ENCODE results near the gene MAB21L2.

MAB21L2 gene

GRCh38 chr4:150599547-150599946, 17.6 kb downstream of the MAB21L2 start:
- H3K4me3 ChIP-seq (ENCODE audit: low read depth, low read length), result no peak overlapping the region
- TF ChIP-seq, protein P1, sequence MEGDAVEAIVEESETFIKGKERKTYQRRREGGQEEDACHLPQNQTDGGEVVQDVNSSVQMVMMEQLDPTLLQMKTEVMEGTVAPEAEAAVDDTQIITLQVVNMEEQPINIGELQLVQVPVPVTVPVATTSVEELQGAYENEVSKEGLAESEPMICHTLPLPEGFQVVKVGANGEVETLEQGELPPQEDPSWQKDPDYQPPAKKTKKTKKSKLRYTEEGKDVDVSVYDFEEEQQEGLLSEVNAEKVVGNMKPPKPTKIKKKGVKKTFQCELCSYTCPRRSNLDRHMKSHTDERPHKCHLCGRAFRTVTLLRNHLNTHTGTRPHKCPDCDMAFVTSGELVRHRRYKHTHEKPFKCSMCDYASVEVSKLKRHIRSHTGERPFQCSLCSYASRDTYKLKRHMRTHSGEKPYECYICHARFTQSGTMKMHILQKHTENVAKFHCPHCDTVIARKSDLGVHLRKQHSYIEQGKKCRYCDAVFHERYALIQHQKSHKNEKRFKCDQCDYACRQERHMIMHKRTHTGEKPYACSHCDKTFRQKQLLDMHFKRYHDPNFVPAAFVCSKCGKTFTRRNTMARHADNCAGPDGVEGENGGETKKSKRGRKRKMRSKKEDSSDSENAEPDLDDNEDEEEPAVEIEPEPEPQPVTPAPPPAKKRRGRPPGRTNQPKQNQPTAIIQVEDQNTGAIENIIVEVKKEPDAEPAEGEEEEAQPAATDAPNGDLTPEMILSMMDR (IDR thresholded peaks at IDR 0.05; ENCODE audit: control insufficient read depth, extremely low read depth, insufficient read depth), result no peak
- no peak for DNase-seq (ENCODE audit: low read depth)

- no peak overlapping the region for H3K4me3 ChIP-seq (ENCODE audit: low read depth, low read length)
- TF ChIP-seq, protein P1 (IDR thresholded peaks at IDR 0.05; ENCODE audit: control insufficient read depth, extremely low read depth, insufficient read depth), result no peak
- DNase-seq (ENCODE audit: low read depth), result no peak
Observed at GRCh38 chr4:150600812-150601445, 19.0 kb downstream of the MAB21L2 start.

DNA sequence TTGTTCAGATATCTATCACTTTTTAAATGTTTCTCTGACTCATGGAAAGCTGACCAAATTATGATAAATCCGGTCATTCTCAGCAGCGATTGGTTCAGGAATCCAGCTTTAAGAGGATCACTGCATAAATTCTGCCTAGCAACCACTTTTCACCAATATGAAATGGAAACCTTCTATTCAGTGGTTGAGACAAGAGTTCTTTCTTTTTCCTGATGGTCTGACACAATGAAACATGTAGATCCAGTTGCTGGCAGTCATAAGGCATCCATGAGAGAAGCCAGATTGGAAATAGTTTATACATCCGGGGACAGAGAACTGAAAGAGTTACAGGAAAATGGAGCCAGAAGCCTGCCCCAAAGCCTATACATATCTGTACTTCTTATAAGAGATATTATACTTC, 27.2 kb downstream of the MAB21L2 start:
- TF ChIP-seq, protein P1 (IDR thresholded peaks at IDR 0.05; ENCODE audit: control insufficient read depth, extremely low read depth, insufficient read depth), result no peak
- DNase-seq (ENCODE audit: low read depth), result no peak
- H3K4me3 ChIP-seq (ENCODE audit: low read depth, low read length), result no peak overlapping the region

- TF ChIP-seq, protein P1 (IDR thresholded peaks at IDR 0.05; ENCODE audit: control insufficient read depth, extremely low read depth, insufficient read depth), result no peak
- no peak overlapping the region for H3K4me3 ChIP-seq (ENCODE audit: low read depth, low read length)
- DNase-seq (ENCODE audit: low read depth), result no peak
Observed at GRCh38 chr4:150619042-150619441, 37.1 kb downstream of the MAB21L2 start.

DNA sequence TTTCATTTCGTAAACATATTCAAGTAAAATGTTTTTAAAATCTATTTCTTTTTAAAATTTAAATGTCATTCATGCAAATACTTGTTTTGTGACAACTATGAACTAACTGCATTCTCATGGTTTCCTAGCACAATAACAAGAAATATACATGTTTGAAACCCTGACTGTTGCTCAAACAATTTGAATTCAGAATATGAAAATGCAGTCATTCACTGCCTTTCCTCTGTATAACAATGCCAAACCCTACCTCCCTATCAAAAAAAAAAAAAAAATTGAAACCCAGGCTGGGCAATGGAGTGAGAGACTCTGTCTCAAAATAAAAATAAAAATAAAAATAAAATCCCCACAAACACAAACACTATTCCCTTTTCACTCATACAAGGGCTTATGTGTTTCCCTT, 42.1 kb downstream of the MAB21L2 start:
- DNase-seq (ENCODE audit: low read depth), result no peak
- no peak overlapping the region for H3K4me3 ChIP-seq (ENCODE audit: low read depth, low read length)
- TF ChIP-seq, protein P1 (IDR thresholded peaks at IDR 0.05; ENCODE audit: control insufficient read depth, extremely low read depth, insufficient read depth), result no peak

- DNase-seq (ENCODE audit: low read depth), result no peak
- TF ChIP-seq, protein P1 (IDR thresholded peaks at IDR 0.05; ENCODE audit: control insufficient read depth, extremely low read depth, insufficient read depth), result no peak
- H3K4me3 ChIP-seq (ENCODE audit: low read depth, low read length), result no peak overlapping the region
Observed at GRCh38 chr4:150625033-150625432, 43.1 kb downstream of the MAB21L2 start.

- H3K4me3 ChIP-seq (ENCODE audit: low read depth, low read length), result no peak overlapping the region
- TF ChIP-seq, protein P1 (IDR thresholded peaks at IDR 0.05; ENCODE audit: control insufficient read depth, extremely low read depth, insufficient read depth), result no peak
- no peak for DNase-seq (ENCODE audit: low read depth)
Observed at GRCh38 chr4:150628073-150628472, 46.1 kb downstream of the MAB21L2 start.
